DOHH2 (cell line): ENCODE data around the gene NR2C2.

Experiments
- CTCF ChIP-seq: fragments of 200-600 bp; sonication (generic); IDR thresholded peaks from one replicate; pipeline ENCODE4 v1.5.1; 2014; ENCODE audit warnings: antibody characterized with exemption, mild to moderate bottlenecking, low read depth, low read length; ENCODE audit not compliant: poor library complexity, severe bottlenecking
- EZH2phosphoT487 ChIP-seq: fragments of 200-600 bp; sonication (generic); IDR thresholded peaks from 2 replicates; pipeline ENCODE4 v1.6.1; 2017; ENCODE audit warnings: borderline replicate concordance, mild to moderate bottlenecking, antibody characterized with exemption, low read length, moderate library complexity, mixed read lengths

- TF ChIP-seq CTCF = no peak
- TF ChIP-seq EZH2phosphoT487 = no peak
Observed at GRCh38 chr3:15063656-15064286, 116.4 kb downstream of the NR2C2 start.
